H9 (cell line): ENCODE data around the gene DUS1L. TPM values are rescaled to one million over a fixed set of nuclear protein-coding genes. Genes with fewer than 3 reads are reported as not detected.

Source experiments
- DNase-seq: peaks from one replicate; pipeline ENCODE4 v3.0.0-alpha.2; 2017
- H2AFZ ChIP-seq: one replicate; pipeline ENCODE4 v1.6.1; 2013; ENCODE audit warnings: mild to moderate bottlenecking, low read length, control low read depth, moderate library complexity
- H2AK5ac ChIP-seq: 2 replicates; pipeline ENCODE4 v1.6.1; 2013; ENCODE audit warnings: low read length, control low read depth, mixed read lengths; ENCODE audit not compliant: insufficient read length
- H2BK120ac ChIP-seq: one replicate; pipeline ENCODE4 v1.6.1; 2013; ENCODE audit warnings: low read depth, mild to moderate bottlenecking, low read length, control low read depth, inconsistent platforms; ENCODE audit not compliant: poor library complexity, severe bottlenecking
- H2BK12ac ChIP-seq: 2 replicates; pipeline ENCODE4 v1.6.1; 2013; ENCODE audit warnings: low read length, control low read depth, mixed read lengths, low read depth; ENCODE audit not compliant: insufficient read length
- H2BK15ac ChIP-seq: 2 replicates; pipeline ENCODE4 v1.6.1; 2013; ENCODE audit warnings: low read depth, low read length, control low read depth
- H2BK20ac ChIP-seq: one replicate; pipeline ENCODE4 v1.6.1; 2013; ENCODE audit warnings: low read depth, mild to moderate bottlenecking, low read length, control low read depth, inconsistent platforms; ENCODE audit not compliant: poor library complexity, severe bottlenecking
- H2BK5ac ChIP-seq: 2 replicates; pipeline ENCODE4 v1.6.1; 2013; ENCODE audit warnings: low read length, control low read depth, mixed read lengths; ENCODE audit not compliant: insufficient read length
- H3K14ac ChIP-seq: 2 replicates; pipeline ENCODE4 v1.6.1; 2013; ENCODE audit warnings: low read length, control low read depth; ENCODE audit not compliant: insufficient read depth
- H3K18ac ChIP-seq: 2 replicates; pipeline ENCODE4 v1.6.1; 2013; ENCODE audit warnings: low read depth, mild to moderate bottlenecking, mixed read lengths, low read length, control low read depth; ENCODE audit not compliant: insufficient read length
- H3K23ac ChIP-seq: 2 replicates; pipeline ENCODE4 v1.6.1; 2013; ENCODE audit warnings: low read length, control low read depth, mixed read lengths, low read depth; ENCODE audit not compliant: insufficient read length
- H3K23me2 ChIP-seq: 2 replicates; pipeline ENCODE4 v1.6.1; 2013; ENCODE audit warnings: low read depth, mild to moderate bottlenecking, mixed read lengths, low read length, control low read depth; ENCODE audit not compliant: insufficient read length, poor library complexity, severe bottlenecking
- H3K27ac ChIP-seq: 2 replicates; pipeline ENCODE4 v1.5.1; 2013; ENCODE audit warnings: low read length, control low read depth, mixed read lengths, low read depth; ENCODE audit not compliant: insufficient read length
- H3K27me3 ChIP-seq: 2 replicates; pipeline ENCODE4 v1.6.1; 2013; ENCODE audit warnings: low read length, control low read depth, inconsistent platforms; ENCODE audit not compliant: insufficient read depth
- H3K4ac ChIP-seq: 2 replicates; pipeline ENCODE4 v1.6.1; 2013; ENCODE audit warnings: low read depth, mild to moderate bottlenecking, control low read depth, inconsistent platforms, low read length, moderate library complexity
- H3K4me1 ChIP-seq: 2 replicates; pipeline ENCODE4 v1.6.1; 2013; ENCODE audit warnings: low read length, control low read depth, inconsistent platforms; ENCODE audit not compliant: insufficient read depth
- H3K4me2 ChIP-seq: 2 replicates; pipeline ENCODE4 v1.6.1; 2013; ENCODE audit warnings: low read length, control low read depth, mixed read lengths; ENCODE audit not compliant: insufficient read length, insufficient read depth
- H3K56ac ChIP-seq: 2 replicates; pipeline ENCODE4 v1.6.1; 2013; ENCODE audit warnings: low read depth, mild to moderate bottlenecking, mixed read lengths, low read length, control low read depth; ENCODE audit not compliant: insufficient read length
- H3K79me1 ChIP-seq: 2 replicates; pipeline ENCODE4 v1.6.1; 2013; ENCODE audit warnings: low read depth, mild to moderate bottlenecking, moderate library complexity, low read length, control low read depth, inconsistent platforms; ENCODE audit not compliant: insufficient read depth, poor library complexity, severe bottlenecking
- H3K79me2 ChIP-seq: 2 replicates; pipeline ENCODE4 v1.6.1; 2013; ENCODE audit warnings: low read length, control low read depth, inconsistent platforms; ENCODE audit not compliant: insufficient read depth
- H3K9ac ChIP-seq: 2 replicates; pipeline ENCODE4 v1.6.1; 2013; ENCODE audit warnings: low read length, control low read depth, mixed read lengths; ENCODE audit not compliant: insufficient read length; ENCODE audit errors: extremely low read depth
- H3K9me3 ChIP-seq: one replicate; pipeline ENCODE4 v1.6.1; 2013; ENCODE audit warnings: low read depth, low read length, inconsistent platforms; ENCODE audit not compliant: control insufficient read depth
- H3T11ph ChIP-seq: one replicate; pipeline ENCODE4 v1.6.1; 2013; ENCODE audit warnings: mild to moderate bottlenecking, low read length, control low read depth, inconsistent platforms
- H4K20me1 ChIP-seq: one replicate; pipeline ENCODE4 v1.6.1; 2013; ENCODE audit not compliant: control insufficient read depth, insufficient read length, insufficient read depth
- H4K5ac ChIP-seq: 2 replicates; pipeline ENCODE4 v1.6.1; 2013; ENCODE audit warnings: low read depth, mild to moderate bottlenecking, mixed read lengths, low read length, control low read depth; ENCODE audit not compliant: insufficient read length
- H4K8ac ChIP-seq: replicated peaks from 2 replicates; pipeline ENCODE4 v1.6.1; 2013; ENCODE audit warnings: low read length, control low read depth, mixed read lengths, low read depth; ENCODE audit not compliant: insufficient read length
- H4K91ac ChIP-seq: 2 replicates; pipeline ENCODE4 v1.6.1; 2013; ENCODE audit warnings: low read depth, mild to moderate bottlenecking, moderate library complexity, mixed read lengths, low read length, control low read depth; ENCODE audit not compliant: insufficient read length
- H3K27ac Mint-ChIP-seq, 3 experiments: 2 replicates in 2 of 3; 3 replicates in 1 of 3; pipeline ENCODE4 v1.8.0; 2020 to 2021; ENCODE audit warnings: mixed read lengths in 3 of 3, mild to moderate bottlenecking in 1 of 3, moderate library complexity in 1 of 3
- H3K27me3 Mint-ChIP-seq: 2 replicates; pipeline ENCODE4 v1.8.0; 2021; ENCODE audit warnings: low read depth, mild to moderate bottlenecking, moderate library complexity, mixed read lengths
- H3K36me3 Mint-ChIP-seq, 3 experiments: 2 replicates in 2 of 3; 3 replicates in 1 of 3; pipeline ENCODE4 v1.8.0; 2020 to 2021; ENCODE audit warnings: low read depth in 3 of 3, mixed read lengths in 3 of 3; ENCODE audit not compliant: insufficient read depth in 1 of 3
- H3K4me1 Mint-ChIP-seq, 2 experiments: 2 replicates each; pipeline ENCODE4 v1.8.0; 2020; ENCODE audit warnings: mixed read lengths in 2 of 2
- H3K4me3 Mint-ChIP-seq, 2 experiments: 2 replicates in 1 of 2; 3 replicates in 1 of 2; pipeline ENCODE4 v1.8.0; 2020 to 2021; ENCODE audit warnings: mild to moderate bottlenecking in 2 of 2, mixed read lengths in 2 of 2, moderate library complexity in 1 of 2
- H3K9me3 Mint-ChIP-seq, 2 experiments: 2 replicates in 1 of 2; 3 replicates in 1 of 2; pipeline ENCODE4 v1.8.0; 2020; ENCODE audit warnings: mild to moderate bottlenecking in 2 of 2, mixed read lengths in 2 of 2, moderate library complexity in 1 of 2
- CTCF ChIP-seq: fragments of 200-600 bp; sonication (generic); conservative IDR thresholded peaks from 3 replicates; pipeline ENCODE4 v1.8.0; 2021; ENCODE audit warnings: antibody characterized with exemption, mild to moderate bottlenecking
- WGBS: extraction: QIAGEN DNeasy Blood & Tissue Kit; methylation state at CpG from one replicate; pipeline ENCODE4 v1.1.7; 2013; ENCODE audit warnings: missing lambda C conversion rate, low lambda C conversion rate, mixed read lengths; ENCODE audit not compliant: insufficient read length; ENCODE audit errors: extremely low coverage; 5-methylcytosine and 5-hydroxymethylcytosine counted together
- total RNA-seq: library from RNA; stranded (reverse); gene quantifications from 2 replicates; pipeline ENCODE4 v1.2.1, GENCODE V29; 2021

DUS1L gene
- total RNA-seq, 1 experiment from 2014 or later: 103 TPM

- Histone ChIP-seq H3K79me1 (no peaks in the 10 kb centered on the region), H2BK12ac (no peak overlapping the region), H4K8ac (no peak overlapping the region), H3T11ph (no peak overlapping the region), H4K20me1 (peaks cover 3% of the 10 kb centered on the region), H3K9ac (no peak overlapping the region), H2BK20ac (no peak overlapping the region), H3K14ac (no peak overlapping the region), H2BK15ac (no peak overlapping the region), H4K5ac (no peak overlapping the region), H3K9me3 (no peaks in the 10 kb centered on the region), H4K91ac (no peak overlapping the region), H2AK5ac (no peak overlapping the region), H2BK5ac (no peak overlapping the region), H3K18ac (no peak overlapping the region), H3K23ac (no peak overlapping the region), H3K4ac (no peak overlapping the region), H3K27ac (no peak overlapping the region), H2AFZ (no peak overlapping the region), H2BK120ac (no peak overlapping the region), H3K4me2 (no peak overlapping the region), H3K27me3 (no peaks in the 10 kb centered on the region), H3K23me2 (no peaks in the 10 kb centered on the region), H3K79me2 (no peaks in the 10 kb centered on the region), H3K4me1 (no peaks in the 10 kb centered on the region), H3K56ac (no peak overlapping the region)
- H3K27ac Mint-ChIP-seq: no peak overlapping the region
- H3K36me3 Mint-ChIP-seq: peaks cover 2 to 7% (median 2%) of the 10 kb centered on the region in 3 experiments; a peak in 5 of 7 replicates
- no CpG with 5 or more reads among the region's 18 CpGs for WGBS
- no peak for TF ChIP-seq CTCF
- no peak overlapping the region for H3K4me3 Mint-ChIP-seq
- H3K9me3 Mint-ChIP-seq: peaks cover 0 to 9% of the 10 kb centered on the region in 2 experiments; a peak in 2 of 5 replicates
- peaks cover 13 to 25% of the 10 kb centered on the region in 2 experiments for H3K4me1 Mint-ChIP-seq
- peaks cover 72% of the 10 kb centered on the region for H3K27me3 Mint-ChIP-seq
- no peak for DNase-seq
These were observed 46.7 kb upstream of the DUS1L start for GRCh38 chr17:82112181-82112913.
